GM18907 (cell line): ENCODE data around the gene ALG1L2.
"Not testable (repeated sequence)": the region's sequence is repeated elsewhere in the genome, so short reads cannot be mapped to it uniquely, and the experiment has no call there.

Experiments used
- ATAC-seq: cut with Tn5 transposase; IDR thresholded peaks from one replicate; pipeline ENCODE4 v1.9.1; 2021; ENCODE audit warnings: mild to moderate bottlenecking, moderate library complexity; ENCODE audit not compliant: unreplicated experiment

The ALG1L2 gene, protein sequence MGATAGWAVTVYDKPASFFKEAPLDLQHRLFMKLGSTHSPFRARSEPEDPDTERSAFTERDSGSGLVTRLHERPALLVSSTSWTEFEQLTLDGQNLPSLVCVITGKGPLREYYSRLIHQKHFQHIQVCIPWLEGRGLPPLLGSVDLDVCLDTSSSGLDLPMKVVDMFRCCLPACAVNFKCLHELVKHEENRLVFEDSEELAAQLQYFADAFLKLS

DNA sequence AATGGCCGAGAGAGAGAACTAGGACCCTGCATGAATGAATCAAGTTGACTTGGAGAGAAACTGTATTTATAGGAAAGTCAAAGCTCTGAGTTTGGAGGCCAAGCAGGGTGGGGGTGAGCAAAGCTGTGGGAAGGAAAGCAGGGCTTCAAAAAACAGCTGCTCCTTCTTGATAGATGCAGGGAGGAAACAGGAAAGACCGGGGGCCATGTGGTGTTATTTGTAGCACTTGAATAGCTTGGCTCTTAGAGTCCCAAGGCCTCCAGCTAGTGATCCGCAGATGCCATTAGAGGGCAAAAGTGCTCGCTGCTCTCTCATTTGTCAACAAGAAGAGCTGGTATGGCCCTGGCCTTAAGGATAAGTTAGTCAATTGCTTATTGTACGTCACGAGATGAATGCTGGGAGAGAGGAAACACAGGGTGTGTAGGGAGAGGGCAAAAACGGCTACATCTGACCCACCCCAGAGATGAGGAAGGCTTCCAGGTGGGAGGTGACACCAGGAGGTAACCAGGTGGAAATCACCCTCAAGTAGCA, at the start of gene ALG1L2:
ALG1L2 (plus strand) TSS at position 481 of the 531 bp plus-strand sequence. CDS start 186 bp downstream, outside the sequence.
- ATAC-seq: no peak

DNA sequence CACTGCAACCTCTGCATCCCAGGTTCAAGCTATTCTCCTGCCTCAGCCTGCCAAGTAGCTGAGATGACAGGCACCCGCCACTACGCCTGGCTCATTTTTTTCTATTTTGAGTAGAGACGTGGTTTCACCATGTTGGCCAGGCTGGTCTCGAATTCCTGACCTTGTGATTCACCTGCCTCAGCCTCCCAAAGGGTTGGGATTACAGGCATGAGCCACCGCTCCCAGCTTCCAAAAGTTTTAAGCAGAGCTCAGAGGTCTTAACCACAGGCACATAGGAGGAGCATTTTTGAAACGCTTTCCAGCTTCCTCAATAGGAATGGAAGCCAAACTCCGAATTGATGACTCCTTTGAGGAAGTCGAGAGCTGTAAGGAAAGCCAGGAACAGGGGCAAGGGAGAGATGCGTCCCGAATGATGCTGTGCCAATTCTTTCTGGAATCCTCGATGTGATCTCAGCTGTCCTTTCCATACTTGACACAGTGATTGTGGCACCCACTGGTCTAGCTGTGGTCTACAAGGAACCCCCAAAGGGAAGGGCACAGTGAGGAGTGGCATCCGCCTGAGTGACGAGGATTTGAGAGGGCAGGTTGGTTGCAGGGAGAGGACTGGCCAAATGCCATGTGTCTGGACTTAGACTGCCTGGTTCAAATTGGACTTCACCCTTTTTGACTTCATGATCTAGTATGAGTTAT, 44.4 kb upstream of the ALG1L2 start:
- ATAC-seq: not testable (repeated sequence)

DNA sequence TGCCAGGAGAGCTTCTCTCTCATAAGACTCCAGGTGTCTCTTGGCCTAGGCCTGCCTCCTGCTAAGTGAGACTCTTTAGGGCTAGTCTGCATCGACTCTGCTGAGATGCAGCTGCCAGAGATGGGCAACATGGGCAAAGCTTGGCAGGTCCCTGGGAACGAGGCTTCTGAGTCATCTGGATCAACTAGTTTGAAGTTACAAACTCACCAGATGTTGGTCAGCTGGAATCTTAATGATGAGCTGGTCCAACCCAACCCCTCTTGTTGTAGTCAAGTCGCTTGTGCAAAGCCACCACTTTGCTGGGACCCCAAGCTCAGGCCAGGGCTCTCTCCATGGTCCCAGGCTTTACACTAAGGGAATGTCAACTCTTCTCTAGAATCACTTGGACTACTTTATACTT, 38.9 kb upstream of the ALG1L2 start:
- ATAC-seq: not testable (repeated sequence)

DNA sequence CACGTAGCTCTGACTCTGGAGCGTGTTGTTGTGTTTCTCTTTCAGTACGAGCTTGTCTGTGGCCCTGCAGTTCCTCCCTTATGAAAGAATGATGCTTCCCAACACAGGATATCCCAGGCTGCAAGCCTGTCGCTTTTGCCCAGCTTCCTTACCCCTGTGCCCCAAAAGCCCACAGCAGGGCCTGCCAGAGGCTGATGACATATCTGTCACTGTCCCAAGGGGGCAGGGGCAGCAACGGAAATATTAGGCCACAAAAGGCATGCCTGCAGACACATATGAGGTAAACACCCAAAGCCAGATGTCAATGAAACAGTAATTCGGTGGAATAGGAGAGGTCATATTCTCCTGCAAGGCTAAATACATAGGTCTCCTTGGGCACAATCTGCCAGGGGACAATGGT, 38.0 kb upstream of the ALG1L2 start:
- ATAC-seq: not testable (repeated sequence)

DNA sequence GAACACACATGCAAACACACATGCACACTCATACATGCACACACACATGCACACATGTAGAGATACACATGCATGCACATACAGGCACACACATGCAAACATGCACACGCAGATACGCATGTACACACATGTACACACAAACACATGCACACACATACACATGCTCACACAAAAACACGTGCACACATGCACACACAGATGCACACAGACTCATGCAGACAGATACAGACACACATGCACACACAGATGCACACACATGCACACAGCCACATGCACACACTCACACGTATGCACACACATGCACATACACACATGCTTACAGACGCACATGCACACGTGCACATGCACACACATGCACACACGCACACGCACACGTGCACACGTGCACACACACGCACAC, 37.3 kb upstream of the ALG1L2 start:
- ATAC-seq: no peak

DNA sequence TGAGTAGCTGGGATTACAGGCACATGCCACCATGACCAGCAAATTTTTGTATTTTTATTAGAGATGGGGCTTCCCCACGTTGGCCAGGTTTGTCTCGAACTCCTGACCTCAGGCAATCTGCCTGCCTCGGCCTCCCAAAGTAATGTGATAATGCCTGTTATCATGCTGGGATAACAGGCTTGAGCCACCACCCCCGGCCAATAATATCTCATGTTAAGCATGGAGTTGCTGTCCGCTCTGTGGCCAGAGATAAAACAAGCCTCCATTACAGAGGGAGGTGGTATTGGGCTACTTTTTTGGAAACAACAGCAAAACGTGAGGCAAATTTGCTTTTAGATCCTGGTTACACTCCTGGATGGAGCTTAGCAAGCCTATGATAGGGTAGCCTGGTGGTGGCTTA, 32.9 kb upstream of the ALG1L2 start:
- no peak for ATAC-seq

DNA sequence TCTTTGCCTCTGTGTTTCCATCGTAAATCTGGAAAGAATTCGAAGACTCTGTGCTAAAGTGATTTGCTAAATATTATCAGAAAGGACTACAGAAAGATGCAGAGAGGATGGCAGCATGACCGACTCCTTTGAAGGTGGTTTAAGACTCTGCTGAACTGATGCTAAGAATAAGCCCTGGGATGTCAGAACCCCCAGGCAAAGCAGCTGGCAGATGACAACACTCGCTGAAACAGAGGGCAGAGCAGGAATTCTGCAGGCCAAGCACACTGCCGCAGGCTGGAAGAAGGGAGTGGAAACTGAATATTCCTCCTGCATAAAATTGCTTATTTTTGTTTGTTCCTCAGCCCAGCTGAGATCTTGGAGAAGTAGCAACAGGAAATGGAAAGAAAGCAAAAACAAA, 29.3 kb upstream of the ALG1L2 start:
- not testable (repeated sequence) for ATAC-seq

DNA sequence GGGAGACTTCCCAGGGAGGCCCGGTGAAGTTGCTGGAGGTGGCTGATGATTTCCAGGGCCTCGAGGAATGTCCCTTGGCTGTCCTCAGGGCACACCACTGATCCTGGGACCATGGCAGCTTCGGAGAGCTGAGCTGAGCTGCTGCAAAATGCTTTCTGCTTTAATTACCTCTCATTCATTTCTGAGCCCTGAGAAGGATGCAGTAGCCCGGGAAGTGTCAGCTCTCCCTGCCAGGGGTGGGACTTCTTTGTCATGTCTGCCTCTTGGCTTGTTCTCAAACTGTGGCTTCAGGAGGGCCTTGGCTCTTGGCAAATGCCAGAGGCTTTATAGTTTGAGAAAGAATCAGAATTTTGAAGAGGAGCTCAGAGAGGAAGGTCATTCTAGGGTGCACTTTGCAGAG, 28.7 kb upstream of the ALG1L2 start:
- not testable (repeated sequence) for ATAC-seq

DNA sequence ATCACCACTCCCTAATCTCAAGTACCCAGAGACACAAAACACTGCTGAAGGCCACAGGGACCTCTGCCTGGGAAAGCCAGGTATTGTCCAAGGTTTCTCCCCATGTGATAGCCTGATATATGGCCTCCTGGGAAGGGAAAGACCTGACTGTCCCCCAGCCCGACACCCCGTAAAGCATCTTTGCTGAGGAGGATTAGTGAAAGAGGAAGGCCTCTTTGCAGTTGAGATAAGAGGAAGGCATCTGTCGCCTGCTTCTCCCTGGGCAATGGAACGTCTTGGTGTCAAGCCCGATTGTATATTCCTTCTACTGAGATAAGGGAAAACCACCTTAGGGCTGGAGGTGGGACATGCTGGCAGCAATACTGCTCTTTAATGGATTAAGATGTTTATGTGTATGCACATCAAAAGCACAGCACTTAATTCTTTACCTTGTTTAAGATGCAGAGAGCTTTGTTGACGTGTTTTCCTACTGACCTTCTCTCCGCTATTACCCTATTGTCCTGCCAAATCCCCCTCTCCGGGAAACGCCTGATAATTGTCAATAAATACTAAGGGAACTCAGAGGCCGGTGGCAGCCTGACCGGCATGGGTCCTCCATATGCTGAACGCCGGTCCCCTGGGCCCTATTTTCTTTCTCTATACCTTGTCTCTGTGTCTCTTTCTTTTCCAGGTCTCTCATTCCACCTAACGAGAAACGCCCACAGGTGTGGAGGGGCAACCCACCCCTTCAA, 23.9 kb upstream of the ALG1L2 start:
- ATAC-seq: not testable (repeated sequence)

DNA sequence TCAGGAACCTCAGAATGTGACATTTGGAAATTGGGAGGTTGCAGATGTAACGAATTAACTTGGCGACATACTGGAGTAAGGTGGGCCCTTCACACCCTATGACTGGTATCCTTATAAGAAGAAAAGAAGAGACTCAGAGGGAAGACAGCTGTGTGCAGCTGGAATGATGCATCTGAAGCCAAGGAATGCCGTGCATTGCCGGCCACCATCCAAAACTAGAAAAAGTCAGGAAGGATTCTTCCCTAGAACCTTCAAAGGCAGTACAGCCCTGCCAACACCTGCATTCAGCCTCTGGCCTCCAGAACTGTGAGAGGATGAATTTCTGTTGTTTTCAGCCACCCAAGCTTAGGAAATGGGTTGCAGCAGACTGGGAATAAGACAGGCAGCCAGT, 23.4 kb upstream of the ALG1L2 start:
- ATAC-seq: not testable (repeated sequence)

DNA sequence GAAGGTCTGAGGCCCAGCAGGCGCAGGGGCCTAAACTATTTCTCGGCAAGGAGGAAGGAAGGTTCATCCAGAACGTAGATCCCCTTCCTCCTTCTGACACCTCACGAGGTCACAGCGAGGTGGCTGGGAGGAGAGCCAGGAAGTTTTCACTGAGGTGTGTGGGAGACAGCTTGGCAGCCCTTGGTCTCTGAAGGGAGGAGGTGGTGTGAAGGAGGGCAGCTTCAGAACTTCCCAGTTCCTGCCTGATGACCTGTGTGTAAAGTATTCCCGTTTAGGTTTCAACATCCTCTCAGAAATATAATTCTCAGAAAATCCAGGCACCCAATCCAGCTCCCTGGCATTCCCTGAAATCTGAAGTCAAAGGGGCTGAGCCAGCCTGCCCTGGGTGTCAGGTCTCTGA, 22.9 kb upstream of the ALG1L2 start:
- ATAC-seq: not testable (repeated sequence)

DNA sequence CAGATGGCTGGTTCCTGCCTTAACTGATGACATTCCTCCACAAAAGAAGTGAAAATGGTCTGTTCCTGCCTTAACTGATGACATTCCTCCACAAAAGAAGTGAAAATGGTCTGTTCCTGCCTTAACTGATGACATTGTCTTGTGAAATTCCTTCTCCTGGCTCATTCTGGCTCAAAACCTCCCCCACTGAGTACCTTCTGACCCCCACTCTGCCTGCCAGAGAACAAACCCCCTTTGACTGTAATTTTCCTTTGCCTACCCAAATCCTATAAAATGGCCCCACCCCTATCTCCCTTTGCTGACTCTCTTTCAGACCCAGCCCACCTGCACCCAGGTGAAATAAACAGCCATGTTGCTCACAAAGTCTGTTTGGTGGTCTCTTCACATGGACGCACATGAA, 22.5 kb upstream of the ALG1L2 start:
- ATAC-seq: not testable (repeated sequence)

DNA sequence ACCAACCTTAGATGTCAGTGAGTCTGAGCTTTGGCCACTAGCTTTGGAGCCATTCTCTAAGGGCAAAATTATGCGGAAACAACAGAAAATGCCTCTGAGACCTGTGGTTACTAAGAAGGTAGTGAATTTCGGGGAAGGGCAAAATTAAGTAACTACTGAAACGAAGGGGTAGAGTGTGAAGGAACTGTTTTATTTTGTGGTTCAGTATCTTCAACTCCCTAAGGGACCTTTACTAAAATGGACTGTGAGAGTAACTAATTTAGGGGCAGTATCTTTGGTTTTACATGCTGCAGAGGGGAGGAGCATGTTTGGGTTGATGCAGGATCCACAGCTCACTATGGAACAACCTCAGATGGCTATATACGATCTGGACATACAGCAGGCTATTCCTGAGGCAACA, 8.0 kb upstream of the ALG1L2 start:
- ATAC-seq: no peak

DNA sequence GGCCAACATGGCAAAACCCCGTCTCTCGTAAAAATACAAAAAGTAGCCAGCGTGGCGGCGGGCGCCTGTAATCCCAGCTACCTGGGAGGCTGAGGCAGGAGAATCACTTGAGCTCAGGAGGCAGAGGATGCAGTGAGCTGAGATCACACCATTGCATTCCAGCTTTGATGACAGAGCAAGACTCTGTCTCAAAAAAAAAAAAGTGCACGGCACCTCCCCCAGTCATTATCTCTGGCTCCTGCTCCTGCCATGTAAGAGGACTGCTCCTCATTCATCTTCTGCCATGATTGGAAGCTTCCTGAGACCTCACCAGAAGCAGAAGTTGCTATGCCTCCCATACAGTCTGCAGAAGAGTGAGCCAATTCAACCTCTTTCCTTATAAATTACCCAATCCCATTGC, 4.0 kb upstream of the ALG1L2 start:
- no peak for ATAC-seq

DNA sequence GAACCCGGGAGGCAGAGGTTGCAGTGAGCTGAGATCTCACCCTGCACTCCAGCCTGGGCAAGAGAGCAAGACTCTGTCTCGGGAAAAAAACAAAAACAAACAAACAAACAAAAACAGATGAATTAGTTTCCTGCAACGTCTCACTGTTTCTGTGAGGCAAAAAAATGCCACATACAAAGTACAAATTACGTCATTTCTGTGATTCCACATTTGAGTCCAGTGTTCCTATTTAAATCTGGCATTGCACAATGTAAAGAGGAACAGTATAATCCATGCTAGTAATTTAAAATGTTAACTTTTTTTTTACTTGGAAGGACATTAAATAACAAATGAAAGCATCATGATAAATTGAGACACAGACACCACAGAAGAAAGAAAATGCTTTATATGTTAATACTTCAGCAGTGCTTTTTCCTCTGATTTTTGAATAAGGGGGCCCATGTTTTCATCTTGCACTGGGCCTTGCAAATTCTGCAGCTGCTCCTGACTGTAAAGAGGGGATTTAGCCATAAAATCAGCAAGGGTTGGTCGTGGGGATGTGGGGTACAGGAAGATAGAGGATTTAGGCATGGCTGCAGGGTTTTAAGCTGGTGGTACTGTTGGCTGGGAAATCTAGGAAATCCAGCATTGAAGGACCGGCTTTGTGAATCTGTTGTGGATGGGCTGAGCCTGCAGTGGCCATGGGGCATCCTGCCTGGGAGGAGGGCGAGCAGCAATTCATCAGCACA, 1.9 kb downstream of the ALG1L2 start:
- not testable (repeated sequence) for ATAC-seq

DNA sequence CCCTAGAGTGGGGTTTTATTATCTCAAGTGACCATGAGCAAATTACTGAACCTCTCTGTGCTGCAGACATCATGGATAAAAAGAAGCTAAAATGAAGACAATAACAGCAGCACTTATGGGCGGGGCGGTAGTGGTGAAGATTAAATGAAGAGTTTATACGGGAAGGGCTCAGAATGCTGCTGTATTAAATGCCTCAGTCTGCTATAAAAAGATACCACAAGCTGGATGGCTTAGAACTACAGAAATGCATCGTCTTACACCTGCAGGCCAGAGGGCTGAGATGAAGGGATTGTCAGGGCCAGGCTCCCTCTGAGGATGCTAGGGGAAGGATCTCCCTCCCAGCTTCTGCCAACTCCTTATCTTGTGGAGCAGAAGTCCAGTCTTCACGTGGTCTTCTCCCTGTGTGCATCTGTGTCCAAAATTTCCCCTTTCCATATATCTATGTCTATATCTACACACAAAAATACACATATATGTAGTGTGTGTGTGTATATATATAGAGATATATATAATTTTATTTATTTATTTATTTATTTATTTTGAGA, 2.9 kb downstream of the ALG1L2 start:
- no peak for ATAC-seq

DNA sequence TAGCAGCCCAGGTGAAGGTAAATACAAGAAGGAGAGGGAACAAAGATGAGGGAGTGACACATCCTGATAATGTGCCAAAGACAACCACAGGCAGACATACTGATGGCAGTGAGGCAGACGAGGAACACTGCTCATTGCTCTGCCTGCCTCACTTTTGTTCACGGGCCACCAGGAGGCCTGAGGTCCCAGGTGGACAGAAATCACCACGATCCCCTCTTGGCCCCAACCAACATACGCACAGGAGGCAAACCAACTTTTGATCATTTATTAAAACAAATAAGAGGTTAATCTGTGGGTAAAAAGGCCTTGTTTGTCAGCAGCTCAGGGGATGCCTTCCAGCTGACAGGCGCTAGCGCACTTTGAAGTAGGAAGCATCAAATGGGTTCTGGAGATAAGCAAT, 4.2 kb downstream of the ALG1L2 start:
- no peak for ATAC-seq

DNA sequence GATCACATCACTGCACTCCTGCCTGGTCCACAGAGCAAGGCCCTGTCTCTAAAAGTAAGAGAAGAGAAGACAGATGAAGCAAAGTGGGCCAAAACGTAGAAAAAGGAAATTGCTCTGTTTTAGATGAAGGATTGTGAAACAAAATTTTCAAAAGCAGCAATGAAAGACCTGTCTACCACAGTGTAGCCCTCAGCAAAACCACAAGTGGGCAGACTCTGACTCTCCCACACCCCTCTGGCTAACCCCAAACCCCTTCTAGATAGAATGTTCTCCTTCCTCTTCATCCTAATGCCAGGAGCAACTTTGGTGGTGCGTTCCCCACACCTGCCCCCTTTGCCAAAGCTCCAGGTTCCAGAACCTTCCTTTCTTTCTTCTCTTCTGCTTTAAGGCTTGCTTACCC, 5.0 kb downstream of the ALG1L2 start:
- ATAC-seq: not testable (repeated sequence)

DNA sequence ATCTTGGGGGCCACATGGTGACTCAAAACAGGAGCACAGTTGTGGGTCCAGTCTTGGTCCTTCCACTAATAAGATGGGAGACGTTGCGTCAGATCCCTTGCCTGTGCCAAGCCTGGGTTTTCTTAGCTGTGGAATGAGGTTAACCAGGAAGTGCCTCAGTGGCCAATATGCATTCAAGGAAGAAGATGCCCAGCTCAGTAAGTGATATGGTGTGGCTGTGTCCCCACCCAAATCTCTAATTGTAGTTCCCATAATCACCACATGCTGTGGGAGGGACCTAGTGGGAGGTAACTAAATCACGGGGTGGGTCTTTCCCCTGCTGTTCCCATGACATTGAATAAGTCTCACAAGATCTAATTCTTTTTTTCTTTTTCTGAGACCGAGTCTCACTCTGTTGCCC, 6.4 kb downstream of the ALG1L2 start:
- no peak for ATAC-seq

DNA sequence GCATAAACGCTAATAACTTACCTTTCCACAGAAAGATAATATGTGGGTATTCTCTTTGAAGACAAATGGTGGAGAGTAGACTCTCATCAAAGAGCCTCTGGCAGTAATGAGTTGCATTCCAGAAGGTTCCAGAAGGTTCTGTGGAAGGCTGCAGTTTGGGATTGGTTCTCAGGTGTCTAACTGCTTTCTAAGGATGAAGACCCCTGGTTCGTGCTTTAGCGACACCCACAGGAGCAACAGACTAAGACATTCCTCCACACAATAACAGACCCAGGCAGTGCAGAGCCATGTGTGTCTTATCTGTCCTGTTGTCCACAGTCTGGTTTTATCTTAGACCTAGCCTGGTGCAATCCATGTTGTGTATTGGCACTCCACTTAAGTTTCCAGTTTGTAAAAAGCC, 9.1 kb downstream of the ALG1L2 start:
- not testable (repeated sequence) for ATAC-seq

DNA sequence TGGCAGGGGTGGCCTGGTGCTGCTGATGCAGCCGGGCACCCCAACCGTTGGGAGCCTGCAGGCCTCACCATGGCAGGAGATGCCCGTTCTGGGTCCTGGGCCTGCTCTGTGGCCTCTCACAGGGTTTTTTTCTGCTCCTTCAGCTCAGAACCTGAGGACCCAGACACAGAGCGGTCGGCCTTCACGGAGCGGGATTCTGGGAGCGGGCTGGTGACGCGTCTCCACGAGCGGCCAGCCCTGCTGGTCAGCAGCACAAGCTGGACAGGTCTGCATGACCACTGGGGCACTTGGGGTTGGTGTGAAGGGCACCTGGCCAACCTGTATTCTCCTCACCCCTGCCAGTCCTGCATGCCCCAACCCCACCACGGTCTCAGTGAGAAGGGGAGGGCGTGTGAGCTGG, 10.3 kb downstream of the ALG1L2 start:
- no peak for ATAC-seq
